Uterus (tissue), 4 donors: ENCODE measurements around the gene ZNF207. TPM values are rescaled to one million over a fixed set of nuclear protein-coding genes. Genes with fewer than 3 reads are reported as not detected.
"Not testable (repeated sequence)": the region's sequence is repeated elsewhere in the genome, so short reads cannot be mapped to it uniquely, and the experiment has no call there.

ENCODE experiments used
- DNase-seq, 2 donors: peaks; one replicate each; pipeline ENCODE4 v3.0.0-alpha.2; 2019 to 2020
- H3K27ac ChIP-seq, 2 donors: fragments of 200-600 bp; sonication (generic); 1 replicate in 1 of 2; 2 replicates in 1 of 2; pipeline ENCODE4 v1.5.1; 2016 to 2018
- H3K27me3 ChIP-seq, 2 donors: fragments of 200-600 bp; sonication (generic); one replicate each; pipeline ENCODE4 v1.5.1; 2018 to 2019; ENCODE audit warnings: control low read depth in 1 of 2
- H3K36me3 ChIP-seq, 2 donors: fragments of 200-600 bp; sonication (generic); one replicate each; pipeline ENCODE4 v1.5.1; 2019; ENCODE audit warnings: control low read depth in 1 of 2
- H3K4me1 ChIP-seq, 2 donors: fragments of 200-600 bp; sonication (generic); one replicate each; pipeline ENCODE4 v1.5.1; 2018 to 2019; ENCODE audit warnings: control low read depth in 1 of 2
- H3K4me3 ChIP-seq, 2 donors: fragments of 200-600 bp; sonication (generic); 1 replicate in 1 of 2; 2 replicates in 1 of 2; pipeline ENCODE4 v1.5.1; 2018 to 2019; ENCODE audit warnings: mild to moderate bottlenecking in 1 of 2
- H3K9me3 ChIP-seq, 2 donors: fragments of 200-600 bp; sonication (generic); one replicate each; pipeline ENCODE4 v1.5.1; 2019; ENCODE audit warnings: control low read depth in 1 of 2
- POLR2A ChIP-seq, 2 donors: fragments of 450-650 bp; IDR thresholded peaks; one replicate each; pipeline ENCODE4 v1.6.1; 2016; ENCODE audit warnings: antibody characterized with exemption in 2 of 2, mild to moderate bottlenecking in 1 of 2, moderate library complexity in 1 of 2
- intact Hi-C: fragments of 100-400 bp; cut with DNase I; formaldehyde crosslinking; loops from one replicate; pipeline ENCODE4 v1.15.1; 2023; ENCODE audit warnings: low total_unique reads
- total RNA-seq, 4 donors: library from RNA; depleted of rRNA in 3 of 4; stranded (reverse); fragments of >200 nt in 3 of 4; gene quantifications; one replicate each; pipeline versions ENCODE4 v1.1.0 to v1.2.4, GENCODE V29; 2014 to 2023
- TF ChIP-seq, protein P1 (sequence below), 4 experiments: fragments of 200-600 bp in 2 of 4; fragments of 450-650 bp in 2 of 4; sonication (generic) in 2 of 4; IDR thresholded peaks; one replicate each; pipeline ENCODE4 v1.5.1; 2016 to 2019; ENCODE audit warnings: antibody characterized with exemption in 4 of 4, mild to moderate bottlenecking in 2 of 4, moderate library complexity in 1 of 4
- donor health status: DM: yes; HTN: yes; CAD: no.

The ZNF207 gene
- total RNA-seq, 4 donors from 2014 or later = 82.1 to 252 (median 210) TPM

DNA sequence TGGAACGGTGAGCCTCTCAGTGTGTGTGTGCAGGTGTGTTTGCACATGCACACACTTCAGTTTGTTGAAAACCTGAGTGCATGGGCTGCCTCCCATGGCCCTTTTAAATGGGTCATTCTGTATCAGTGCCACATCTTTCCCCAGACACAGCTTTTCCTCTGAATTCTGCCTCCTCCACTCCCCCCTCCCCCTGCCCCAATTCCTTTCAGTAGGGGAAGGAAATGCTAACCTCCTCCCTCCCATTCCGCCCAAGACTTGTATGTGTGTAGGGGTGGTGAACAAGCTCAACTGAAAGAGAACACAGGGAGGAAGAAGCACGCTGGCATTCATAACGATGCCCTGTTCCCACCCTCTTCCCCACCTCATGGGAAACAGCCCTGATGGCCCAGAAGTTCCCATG, 42.3 kb upstream of the ZNF207 start:
- H3K4me3 ChIP-seq = no peak overlapping the region
- H3K9me3 ChIP-seq = no peaks in the 10 kb centered on the region
- no peaks in the 10 kb centered on the region for H3K27me3 ChIP-seq
- TF ChIP-seq, protein P1, sequence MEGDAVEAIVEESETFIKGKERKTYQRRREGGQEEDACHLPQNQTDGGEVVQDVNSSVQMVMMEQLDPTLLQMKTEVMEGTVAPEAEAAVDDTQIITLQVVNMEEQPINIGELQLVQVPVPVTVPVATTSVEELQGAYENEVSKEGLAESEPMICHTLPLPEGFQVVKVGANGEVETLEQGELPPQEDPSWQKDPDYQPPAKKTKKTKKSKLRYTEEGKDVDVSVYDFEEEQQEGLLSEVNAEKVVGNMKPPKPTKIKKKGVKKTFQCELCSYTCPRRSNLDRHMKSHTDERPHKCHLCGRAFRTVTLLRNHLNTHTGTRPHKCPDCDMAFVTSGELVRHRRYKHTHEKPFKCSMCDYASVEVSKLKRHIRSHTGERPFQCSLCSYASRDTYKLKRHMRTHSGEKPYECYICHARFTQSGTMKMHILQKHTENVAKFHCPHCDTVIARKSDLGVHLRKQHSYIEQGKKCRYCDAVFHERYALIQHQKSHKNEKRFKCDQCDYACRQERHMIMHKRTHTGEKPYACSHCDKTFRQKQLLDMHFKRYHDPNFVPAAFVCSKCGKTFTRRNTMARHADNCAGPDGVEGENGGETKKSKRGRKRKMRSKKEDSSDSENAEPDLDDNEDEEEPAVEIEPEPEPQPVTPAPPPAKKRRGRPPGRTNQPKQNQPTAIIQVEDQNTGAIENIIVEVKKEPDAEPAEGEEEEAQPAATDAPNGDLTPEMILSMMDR (IDR thresholded peaks at IDR 0.05) = no peak
- TF ChIP-seq POLR2A (IDR thresholded peaks at IDR 0.05) = no peak
- intact Hi-C loops = no loop called here
- H3K27ac ChIP-seq = no peak overlapping the region
- no peaks in the 10 kb centered on the region for H3K36me3 ChIP-seq
- no peak for DNase-seq
- H3K4me1 ChIP-seq = no peaks in the 10 kb centered on the region

DNA sequence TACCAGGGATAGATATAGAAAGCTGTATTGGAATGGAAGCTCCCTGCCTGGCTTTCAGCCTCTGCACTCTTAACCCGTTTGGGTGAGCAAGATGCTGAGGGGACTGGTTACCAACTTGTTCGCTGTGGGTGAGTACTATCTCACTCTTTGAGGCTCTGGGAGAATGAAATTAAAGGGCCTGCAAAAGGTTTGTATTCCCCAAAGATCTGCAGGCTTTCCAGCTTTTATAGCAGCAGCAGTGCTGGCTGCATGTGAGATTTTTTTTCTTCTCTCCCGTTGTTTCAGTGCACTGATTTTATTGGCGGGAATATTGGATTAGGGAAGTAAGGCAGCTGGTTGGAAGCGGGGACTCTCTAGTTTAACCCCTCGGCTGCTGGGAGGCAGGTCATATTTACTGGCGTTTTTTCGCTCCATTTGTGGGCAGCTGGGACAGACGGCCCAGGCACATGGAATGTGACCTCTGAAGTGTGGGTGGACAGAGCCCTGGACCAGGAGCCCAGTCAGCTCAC, 38.9 kb upstream of the ZNF207 start:
- intact Hi-C loops = no loop called here
- no peak for DNase-seq
- Histone ChIP-seq H3K4me1 (no peaks in the 10 kb centered on the region), H3K4me3 (peak overlapping the region in 1 of 2 donors; percentile 12), H3K9me3 (no peaks in the 10 kb centered on the region), H3K27ac (peak overlapping the region in 1 of 2 donors; percentile 13), H3K36me3 (no peaks in the 10 kb centered on the region), H3K27me3 (no peaks in the 10 kb centered on the region)
- TF ChIP-seq, protein P1 (IDR thresholded peaks at IDR 0.05) = no peak
- no peak for TF ChIP-seq POLR2A (IDR thresholded peaks at IDR 0.05)

DNA sequence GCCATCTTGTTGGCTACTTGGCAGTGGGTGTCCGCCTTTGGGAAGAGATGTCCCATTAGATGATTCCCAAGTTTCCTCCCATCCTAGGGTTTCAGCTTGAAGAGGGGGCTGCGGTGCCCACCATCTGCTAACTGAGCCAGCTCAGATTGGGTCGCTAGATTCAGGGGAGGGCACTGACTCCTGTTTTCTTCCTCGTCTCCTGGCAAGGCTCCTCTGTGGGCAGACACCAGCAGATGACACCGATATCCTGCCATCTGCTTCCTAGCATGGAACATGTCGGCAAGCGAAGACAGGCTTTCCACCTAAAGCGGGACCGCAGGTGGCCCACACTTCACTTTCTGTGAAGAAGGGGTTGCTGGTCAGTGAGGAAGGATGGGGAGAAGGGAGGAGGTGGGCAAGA, 35.3 kb upstream of the ZNF207 start:
- Histone ChIP-seq H3K27me3 (no peaks in the 10 kb centered on the region), H3K9me3 (no peaks in the 10 kb centered on the region), H3K36me3 (no peaks in the 10 kb centered on the region), H3K4me1 (no peaks in the 10 kb centered on the region), H3K4me3 (no peak overlapping the region), H3K27ac (no peak overlapping the region)
- no peak for DNase-seq
- no peak for TF ChIP-seq POLR2A (IDR thresholded peaks at IDR 0.05)
- TF ChIP-seq, protein P1 (IDR thresholded peaks at IDR 0.05) = no peak
- intact Hi-C loops = no loop called here

DNA sequence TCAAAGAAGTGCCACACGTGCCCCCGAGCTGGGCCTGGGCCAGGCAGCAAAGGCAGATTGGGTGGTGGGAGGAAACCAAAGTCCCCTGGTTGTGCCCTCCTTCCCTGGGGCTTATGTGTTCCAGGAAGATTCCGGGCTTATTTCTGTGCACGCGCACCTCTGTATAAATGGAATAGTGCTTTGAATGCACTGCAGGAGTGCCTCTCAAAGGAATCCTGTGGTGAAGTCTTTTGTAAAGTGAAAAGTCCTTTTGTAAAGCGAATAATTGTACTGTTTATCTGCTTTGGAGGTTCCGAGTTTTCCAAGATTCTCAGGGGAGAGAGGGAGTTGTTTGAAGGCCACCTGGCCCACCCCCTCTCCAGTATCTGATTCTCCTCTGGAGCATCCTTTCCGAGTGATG, 34.8 kb upstream of the ZNF207 start:
- TF ChIP-seq, protein P1 (IDR thresholded peaks at IDR 0.05) = no peak
- TF ChIP-seq POLR2A (IDR thresholded peaks at IDR 0.05) = no peak
- Histone ChIP-seq H3K27me3 (no peaks in the 10 kb centered on the region), H3K9me3 (no peaks in the 10 kb centered on the region), H3K36me3 (no peaks in the 10 kb centered on the region), H3K27ac (no peak overlapping the region), H3K4me3 (no peak overlapping the region), H3K4me1 (no peaks in the 10 kb centered on the region)
- intact Hi-C loops = no loop called here
- no peak for DNase-seq

DNA sequence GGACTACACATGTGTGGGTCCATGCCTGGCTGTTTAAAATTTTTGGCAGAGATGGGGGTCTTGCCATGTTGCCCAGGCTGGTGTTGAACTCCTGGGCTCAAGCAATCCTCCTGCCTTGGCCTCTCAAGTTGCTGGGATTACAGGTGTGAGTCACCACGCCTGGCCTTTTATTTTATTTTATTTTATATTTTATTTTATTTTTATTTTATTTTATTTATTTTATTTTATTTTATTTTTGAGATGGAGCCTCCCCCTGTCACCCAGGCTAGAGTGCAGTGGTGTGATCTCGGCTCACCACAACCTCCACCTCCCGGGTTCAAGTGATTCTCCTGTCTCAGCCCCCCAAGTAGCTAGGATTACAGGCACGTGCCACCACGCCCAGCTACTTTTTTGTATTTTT, 33.3 kb upstream of the ZNF207 start:
- DNase-seq, intact Hi-C loops: not testable (repeated sequence)

DNA sequence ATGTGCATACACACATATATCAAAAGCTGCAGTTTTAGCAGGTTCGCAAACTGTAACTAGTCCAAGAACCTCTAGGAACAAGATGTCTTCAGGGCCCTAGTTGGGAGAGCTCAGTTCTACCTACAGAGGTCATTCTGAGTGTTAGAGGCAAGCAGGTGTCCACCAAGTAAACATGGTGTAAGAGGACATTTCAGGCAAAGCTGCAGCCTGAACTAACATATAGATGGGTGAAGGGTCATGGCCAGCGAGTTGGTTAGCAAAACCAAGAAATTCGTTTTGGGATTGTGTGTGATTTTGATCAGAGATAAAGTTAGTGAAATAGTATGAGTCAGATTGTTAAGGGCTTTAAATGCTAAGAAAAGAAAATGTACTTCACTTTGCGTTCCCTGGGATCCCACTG, 32.6 kb upstream of the ZNF207 start:
- intact Hi-C loops = no loop called here

More for the DNA sequence above, 33.3 kb upstream of the ZNF207 start:
- not testable (repeated sequence) for H3K27ac ChIP-seq, H3K36me3 ChIP-seq, H3K9me3 ChIP-seq, H3K27me3 ChIP-seq, H3K4me3 ChIP-seq, H3K4me1 ChIP-seq

More for the DNA sequence above, 32.6 kb upstream of the ZNF207 start:
- no peak overlapping the region for H3K27ac ChIP-seq
- no peaks in the 10 kb centered on the region for H3K4me1 ChIP-seq
- TF ChIP-seq, protein P1 (IDR thresholded peaks at IDR 0.05) = no peak
- TF ChIP-seq POLR2A (IDR thresholded peaks at IDR 0.05) = no peak
- H3K27me3 ChIP-seq = no peaks in the 10 kb centered on the region
- no peaks in the 10 kb centered on the region for H3K36me3 ChIP-seq
- DNase-seq = no peak
- H3K4me3 ChIP-seq = no peak overlapping the region
- H3K9me3 ChIP-seq = no peaks in the 10 kb centered on the region
